Fibroblast of villous mesenchyme (primary cell): ENCODE data around the gene KMT2E. TPM values are rescaled to one million over a fixed set of nuclear protein-coding genes. Genes with fewer than 3 reads are reported as not detected.

Source experiments
- DNase-seq: peaks from one replicate; pipeline ENCODE4 v3.0.0-alpha.2; 2010; ENCODE audit warnings: low read depth
- H3K4me3 ChIP-seq: 2 replicates; pipeline ENCODE4 v1.5.1; 2011; ENCODE audit warnings: low read depth, mild to moderate bottlenecking, low read length
- CTCF ChIP-seq: IDR thresholded peaks from 2 replicates; pipeline ENCODE4 v1.5.1; 2012; ENCODE audit warnings: low read depth, mild to moderate bottlenecking, low read length; ENCODE audit not compliant: insufficient read depth
- total RNA-seq: library from RNA; depleted of rRNA; stranded (reverse); fragments of >200 nt; gene quantifications from 2 replicates; pipeline ENCODE4 v1.2.3, GENCODE V29; 2012

Gene KMT2E
- total RNA-seq, 1 donor: 110 TPM

DNA sequence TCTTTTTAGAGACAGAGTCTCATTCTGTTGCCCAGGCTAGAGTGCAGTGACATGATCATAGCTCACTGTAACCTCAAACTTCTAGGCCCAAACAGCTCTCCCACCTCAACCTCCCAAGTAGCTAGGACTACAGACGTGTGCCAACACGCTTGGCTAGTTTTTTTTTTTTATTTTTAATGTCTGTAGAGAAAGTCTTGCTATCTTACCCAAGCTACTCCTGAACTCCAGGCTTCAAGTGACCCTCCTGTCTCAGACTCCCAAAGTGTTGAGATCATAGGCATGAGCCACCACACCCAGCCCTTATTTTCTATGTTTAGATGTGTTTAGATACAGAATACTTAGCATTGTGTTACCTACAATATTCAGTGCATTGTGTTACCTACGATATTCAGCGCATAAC lies 46.4 kb downstream of the KMT2E start:
- no peak for DNase-seq
- no peak overlapping the region for H3K4me3 ChIP-seq
- no peak for TF ChIP-seq CTCF

GRCh38 chr7:105060923-105061322 lies 46.9 kb downstream of the KMT2E start:
- DNase-seq: no peak
- no peak overlapping the region for H3K4me3 ChIP-seq
- TF ChIP-seq CTCF: no peak

DNA sequence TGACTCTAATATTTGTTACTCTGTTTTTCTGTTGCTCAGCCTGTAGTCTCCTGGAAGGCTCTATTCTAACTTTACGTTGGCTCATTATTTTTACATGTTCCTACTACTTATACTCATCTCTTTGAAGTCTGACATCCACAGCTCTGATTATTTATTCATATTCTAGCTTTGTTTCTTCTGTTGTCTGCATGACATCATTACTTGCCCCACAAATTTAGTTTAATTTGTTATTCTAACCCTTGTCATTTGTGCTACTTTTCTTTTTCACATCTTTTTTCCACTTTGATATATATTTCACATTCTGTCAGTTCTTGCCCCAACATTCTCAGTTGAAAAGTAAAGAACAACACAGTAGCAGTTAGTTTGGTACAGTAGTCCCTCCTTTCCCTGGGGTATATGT lies 51.1 kb downstream of the KMT2E start:
- no peak for DNase-seq
- TF ChIP-seq CTCF: no peak
- no peak overlapping the region for H3K4me3 ChIP-seq

DNA sequence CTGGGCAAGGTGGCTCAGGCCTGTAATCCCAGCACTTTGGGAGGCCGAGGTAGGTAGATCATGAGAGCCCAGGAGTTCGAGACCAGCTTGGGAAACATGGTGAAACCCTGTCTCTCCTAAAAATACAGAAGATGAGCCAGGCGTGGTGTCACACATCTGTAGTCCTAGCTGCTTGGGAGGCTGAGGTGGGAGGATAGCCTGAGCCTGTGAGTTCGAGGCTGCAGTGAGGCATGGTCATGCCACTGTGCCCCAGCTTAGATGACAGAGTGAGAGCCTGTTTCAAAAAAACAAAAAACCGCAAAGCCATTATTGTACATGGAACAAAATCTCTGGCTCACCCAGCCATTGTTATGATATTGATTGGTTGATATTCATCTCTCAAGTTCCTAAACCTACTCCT lies 53.7 kb downstream of the KMT2E start:
- no peak for DNase-seq
- no peak overlapping the region for H3K4me3 ChIP-seq
- no peak for TF ChIP-seq CTCF

GRCh38 chr7:105068886-105069285 lies 54.9 kb downstream of the KMT2E start:
- no peak for TF ChIP-seq CTCF
- no peak for DNase-seq
- H3K4me3 ChIP-seq: no peak overlapping the region

DNA sequence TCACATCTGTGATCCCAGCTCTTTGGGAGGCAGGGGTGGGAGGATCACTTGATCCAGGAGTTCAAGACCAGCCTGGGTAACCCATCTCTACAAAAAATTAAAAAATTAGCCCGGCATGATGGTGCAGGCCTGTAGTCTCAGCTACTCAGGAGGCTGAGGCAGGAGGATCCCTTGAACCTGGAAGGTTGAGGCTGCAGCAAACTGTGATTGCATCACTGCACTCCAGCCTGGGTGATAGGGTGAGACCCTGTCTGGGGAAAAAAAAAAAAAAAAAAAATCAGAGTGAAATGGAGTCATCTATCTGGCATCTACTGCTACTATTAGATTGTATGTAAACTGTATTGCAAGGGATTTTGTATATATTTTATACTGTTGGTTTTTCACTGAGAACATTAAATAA lies 59.1 kb downstream of the KMT2E start:
- TF ChIP-seq CTCF: no peak
- no peak for DNase-seq
- no peak overlapping the region for H3K4me3 ChIP-seq

- H3K4me3 ChIP-seq: no peak overlapping the region
- no peak for DNase-seq
- TF ChIP-seq CTCF: no peak
Measured at GRCh38 chr7:105079348-105079747, 65.3 kb downstream of the KMT2E start.
